ENCODE results near the gene PMEPA1. TPM values are rescaled to one million over a fixed set of nuclear protein-coding genes. Genes with fewer than 3 reads are reported as not detected.

The PMEPA1 gene
- polyA plus RNA-seq, 2 of the 4 experiments (the other 2 are of a cell fraction) = 131 to 147 TPM

DNA sequence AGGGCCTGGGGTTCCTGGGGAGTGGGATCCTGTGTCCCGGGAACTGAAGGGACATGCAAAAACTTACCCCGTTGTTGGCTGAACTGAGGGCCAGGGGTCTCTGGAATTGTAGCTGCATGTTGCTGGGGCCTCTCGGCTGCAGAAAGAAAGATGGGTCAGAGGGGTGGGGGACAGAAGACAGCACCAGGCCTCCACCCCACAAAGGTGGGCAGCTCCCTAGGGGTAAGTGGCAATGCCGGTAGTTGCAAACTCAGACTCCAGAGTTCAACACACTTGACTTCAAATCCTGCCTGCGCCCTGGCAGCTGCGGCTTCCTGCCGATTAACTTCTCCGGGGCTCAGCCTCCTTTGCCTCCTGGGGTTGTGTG, 94.4 kb downstream of the PMEPA1 start:
- 71% methylated on average over 6 of the region's 8 CpGs for WGBS (ENCODE audit: missing lambda C conversion rate)
- no peak for ATAC-seq

GRCh38 chr20:57614490-57615444, 95.0 kb downstream of the PMEPA1 start:
- Histone ChIP-seq H3K4me1 (peaks cover 12% of the 10 kb centered on the region), H3K4me3 (no peak overlapping the region), H3K4me2 (no peak overlapping the region), H3K27ac (no peak overlapping the region), H3K9me3 (no peaks in the 10 kb centered on the region)
- no peak for DNase-seq (ENCODE audit: low read depth in 1 of 2, low spot score in 1 of 2)
- WGBS (ENCODE audit: missing lambda C conversion rate) = 72% methylated on average over 15 of the region's 16 CpGs
- no peak for FAIRE-seq
- POLR2A ChIA-PET = no interaction called here
- CTCF ChIA-PET = interaction anchor here (1.0 to 7.2 kb wide), 5 partner anchors 8 to 595 kb away, joined by 3 to 37 read pairs (median 4); no protein-coding TSS in a partner anchor
- ATAC-seq = no peak
- TF ChIP-seq USF2 (IDR thresholded peaks at IDR 0.05) = no peak

More for the DNA sequence above, 94.4 kb downstream of the PMEPA1 start:
- FAIRE-seq = no peak
- TF ChIP-seq HOXB13 (CRISPR knock-in tag; IDR thresholded peaks at IDR 0.05; ENCODE audit: low read depth) (no peak), ZFP36 (IDR thresholded peaks at IDR 0.05; ENCODE audit: borderline replicate concordance, partially characterized antibody) (no peak), MAZ (IDR thresholded peaks at IDR 0.05; ENCODE audit: borderline replicate concordance, low read depth, low read length) (no peak), MAFK (IDR thresholded peaks at IDR 0.05; ENCODE audit: partially characterized antibody) (no peak), USF2 (IDR thresholded peaks at IDR 0.05) (no peak), BCL3 (IDR thresholded peaks at IDR 0.05) (no peak), KDM1A (IDR thresholded peaks at IDR 0.05; ENCODE audit: low read depth) (no peak), JUN (IDR thresholded peaks at IDR 0.05) (no peak)
- TF ChIP-seq, protein P1, sequence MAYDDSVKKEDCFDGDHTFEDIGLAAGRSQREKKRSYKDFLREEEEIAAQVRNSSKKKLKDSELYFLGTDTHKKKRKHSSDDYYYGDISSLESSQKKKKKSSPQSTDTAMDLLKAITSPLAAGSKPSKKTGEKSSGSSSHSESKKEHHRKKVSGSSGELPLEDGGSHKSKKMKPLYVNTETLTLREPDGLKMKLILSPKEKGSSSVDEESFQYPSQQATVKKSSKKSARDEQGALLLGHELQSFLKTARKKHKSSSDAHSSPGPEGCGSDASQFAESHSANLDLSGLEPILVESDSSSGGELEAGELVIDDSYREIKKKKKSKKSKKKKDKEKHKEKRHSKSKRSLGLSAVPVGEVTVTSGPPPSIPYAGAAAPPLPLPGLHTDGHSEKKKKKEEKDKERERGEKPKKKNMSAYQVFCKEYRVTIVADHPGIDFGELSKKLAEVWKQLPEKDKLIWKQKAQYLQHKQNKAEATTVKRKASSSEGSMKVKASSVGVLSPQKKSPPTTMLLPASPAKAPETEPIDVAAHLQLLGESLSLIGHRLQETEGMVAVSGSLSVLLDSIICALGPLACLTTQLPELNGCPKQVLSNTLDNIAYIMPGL (CRISPR knock-in tag; IDR thresholded peaks at IDR 0.05; ENCODE audit: borderline replicate concordance) = no peak
- TF ChIP-seq, protein P2, sequence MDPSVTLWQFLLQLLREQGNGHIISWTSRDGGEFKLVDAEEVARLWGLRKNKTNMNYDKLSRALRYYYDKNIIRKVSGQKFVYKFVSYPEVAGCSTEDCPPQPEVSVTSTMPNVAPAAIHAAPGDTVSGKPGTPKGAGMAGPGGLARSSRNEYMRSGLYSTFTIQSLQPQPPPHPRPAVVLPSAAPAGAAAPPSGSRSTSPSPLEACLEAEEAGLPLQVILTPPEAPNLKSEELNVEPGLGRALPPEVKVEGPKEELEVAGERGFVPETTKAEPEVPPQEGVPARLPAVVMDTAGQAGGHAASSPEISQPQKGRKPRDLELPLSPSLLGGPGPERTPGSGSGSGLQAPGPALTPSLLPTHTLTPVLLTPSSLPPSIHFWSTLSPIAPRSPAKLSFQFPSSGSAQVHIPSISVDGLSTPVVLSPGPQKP (IDR thresholded peaks at IDR 0.05; ENCODE audit: low read depth, low read length) = no peak
- DNase-seq (ENCODE audit: low read depth in 1 of 2, low spot score in 1 of 2) = no peak
- Histone ChIP-seq H3K4me3 (no peak overlapping the region), H3K4me1 (peaks cover 12% of the 10 kb centered on the region), H3K9me3 (no peaks in the 10 kb centered on the region), H3K4me2 (no peak overlapping the region), H3K27ac (no peak overlapping the region)
- ChIA-PET POLR2A (no interaction called here), CTCF (interaction anchor here (1.4 to 7.2 kb wide), 4 partner anchors 19 to 594 kb away, joined by 4 to 37 read pairs (median 10); no protein-coding TSS in a partner anchor)

DNA sequence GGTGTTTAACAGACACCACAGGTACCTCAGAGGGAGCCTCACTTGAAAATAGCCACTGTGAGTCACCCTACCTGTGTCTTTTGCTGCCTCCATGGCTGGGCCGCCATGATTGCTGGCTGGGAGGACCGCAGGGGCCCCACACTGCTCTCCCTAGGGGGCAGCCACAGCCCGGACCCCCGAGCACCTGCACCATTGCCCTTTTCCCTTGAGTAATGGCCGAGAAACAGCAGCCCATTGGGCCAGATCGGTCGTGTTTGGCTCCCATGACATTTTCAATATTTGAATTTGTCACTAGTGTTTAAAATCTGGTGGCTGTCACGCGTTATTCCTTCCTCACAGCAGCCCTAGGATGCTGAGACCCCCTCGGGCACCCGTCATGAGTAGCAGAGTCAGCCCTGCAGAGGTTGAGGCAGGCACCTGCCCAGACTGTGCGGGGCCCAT, 96.3 kb downstream of the PMEPA1 start:
- Histone ChIP-seq H3K27ac (no peak overlapping the region), H3K9me3 (no peaks in the 10 kb centered on the region), H3K4me3 (no peak overlapping the region), H3K4me2 (no peak overlapping the region), H3K4me1 (peaks cover 10% of the 10 kb centered on the region)
- CTCF ChIA-PET = interaction anchor here (1.1 to 7.2 kb wide), 3 partner anchors 9 to 596 kb away, joined by 3 to 37 read pairs (median 30); no protein-coding TSS in a partner anchor
- DNase-seq (ENCODE audit: low read depth in 1 of 2, low spot score in 1 of 2) (no peak), ATAC-seq (no peak), FAIRE-seq (no peak)
- WGBS (ENCODE audit: missing lambda C conversion rate) = 44% methylated on average over 12 of the region's 12 CpGs
- POLR2A ChIA-PET = no interaction called here
- no peak for TF ChIP-seq HOXB13 (CRISPR knock-in tag; IDR thresholded peaks at IDR 0.05; ENCODE audit: low read depth)

Measured in A549 (cell line).